Measurements from ENCODE around the gene CFHR1.
"Not testable (repeated sequence)": the region's sequence is repeated elsewhere in the genome, so short reads cannot be mapped to it uniquely, and the experiment has no call there.

The CFHR1 gene
- 0 to 0.11 (median 0) reads per million in 18 experiments for total RNA-seq

GRCh38 chr1:196819531-196819930 is at the start of gene CFHR1:
Gene CFHR1, plus strand, starts transcription at chr1:196819731. Its CDS starts 114 bp downstream, at chr1:196819845.
- not testable (repeated sequence) for DNase-seq

- DNase-seq = not testable (repeated sequence)
Observed at GRCh38 chr1:196769823-196770222, 49.7 kb upstream of the CFHR1 start.

- no peak for DNase-seq
Observed at GRCh38 chr1:196773713-196774112, 45.8 kb upstream of the CFHR1 start.

GRCh38 chr1:196774175-196774574 is 45.4 kb upstream of the CFHR1 start:
- DNase-seq = no peak

GRCh38 chr1:196774603-196775002 is 44.9 kb upstream of the CFHR1 start, which contains the start of gene CFHR3:
Gene CFHR3, plus strand, starts transcription at chr1:196774840. Its CDS starts 47 bp downstream, at chr1:196774887.
- DNase-seq = no peak

- no peak for DNase-seq
Observed at GRCh38 chr1:196777603-196778002, 41.9 kb upstream of the CFHR1 start.

GRCh38 chr1:196779093-196779492 is 40.4 kb upstream of the CFHR1 start:
- DNase-seq = no peak

- not testable (repeated sequence) for DNase-seq
Observed at GRCh38 chr1:196791252-196791651, 28.3 kb upstream of the CFHR1 start.

GRCh38 chr1:196794103-196794502 is 25.4 kb upstream of the CFHR1 start:
- not testable (repeated sequence) for DNase-seq

- no peak for DNase-seq
Observed at GRCh38 chr1:196797891-196798290, 21.6 kb upstream of the CFHR1 start.

- DNase-seq = not testable (repeated sequence)
Observed at GRCh38 chr1:196801920-196802319, 17.6 kb upstream of the CFHR1 start.

- DNase-seq = no peak
Observed at GRCh38 chr1:196808529-196809235, 10.8 kb upstream of the CFHR1 start.

GRCh38 chr1:196817442-196817841 is 2.1 kb upstream of the CFHR1 start:
- DNase-seq = not testable (repeated sequence)

GRCh38 chr1:196827860-196828259 is 8.3 kb downstream of the CFHR1 start:
- DNase-seq = peak; percentile 10 to 40

GRCh38 chr1:196849613-196850492 is 30.3 kb downstream of the CFHR1 start:
- not testable (repeated sequence) for DNase-seq

- no peak for DNase-seq
Observed at GRCh38 chr1:196856053-196856452, 36.5 kb downstream of the CFHR1 start.

- no peak for DNase-seq
Observed at GRCh38 chr1:196857188-196857587, 37.7 kb downstream of the CFHR1 start.

GRCh38 chr1:196858811-196859210 is 39.3 kb downstream of the CFHR1 start:
- no peak for DNase-seq

- no peak for DNase-seq
Observed at GRCh38 chr1:196860323-196860884, 40.9 kb downstream of the CFHR1 start.

GRCh38 chr1:196861429-196861828 is 41.9 kb downstream of the CFHR1 start:
- DNase-seq = no peak

GRCh38 chr1:196866974-196867373 is 47.4 kb downstream of the CFHR1 start:
- no peak for DNase-seq

GRCh38 chr1:196873385-196873784 is 53.9 kb downstream of the CFHR1 start:
- DNase-seq = no peak

GRCh38 chr1:196875935-196876334 is 56.4 kb downstream of the CFHR1 start:
- no peak for DNase-seq

Measured in inflammatory macrophage (primary cell).